Measurements from ENCODE around the gene BEND2.

The BEND2 gene

DNA sequence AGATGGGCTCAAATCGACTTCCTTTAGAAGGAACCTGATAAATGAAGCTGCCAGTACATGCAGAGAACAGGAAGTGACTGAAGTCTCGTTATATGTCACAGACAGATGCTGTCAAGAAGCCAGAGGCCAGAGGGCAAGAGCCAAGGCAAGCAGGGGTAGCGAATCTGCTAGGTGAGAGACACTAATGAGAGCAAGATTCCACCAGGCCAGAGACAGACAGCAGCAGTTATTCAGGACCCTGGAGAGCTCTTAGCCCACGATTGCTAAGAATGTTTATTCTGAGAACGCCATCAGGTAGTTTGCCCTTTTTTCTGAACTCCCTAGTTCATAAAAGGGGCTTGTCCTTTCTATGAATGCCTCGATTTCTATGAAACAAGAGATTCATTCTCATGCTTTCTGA, 73.7 kb downstream of the BEND2 start:
- Histone ChIP-seq H3K9ac (ENCODE audit: insufficient read length, low read depth) (no peak overlapping the region), H3K9me3 (ENCODE audit: insufficient read depth, low read length) (no peaks in the 10 kb centered on the region), H3K4me3 (ENCODE audit: insufficient read length, low read depth) (no peak overlapping the region), H3K4me1 (ENCODE audit: insufficient read depth, insufficient read length) (no peaks in the 10 kb centered on the region), H3K36me3 (ENCODE audit: insufficient read depth, insufficient read length, low read length) (no peaks in the 10 kb centered on the region), H3K27me3 (ENCODE audit: insufficient read depth, insufficient read length) (no peaks in the 10 kb centered on the region)
- TF ChIP-seq ZNF274 (IDR thresholded peaks at IDR 0.05; ENCODE audit: low read depth, low read length) (no peak), YY1 (IDR thresholded peaks at IDR 0.05; ENCODE audit: insufficient read depth, insufficient read length) (no peak), SUZ12 (IDR thresholded peaks at IDR 0.05; ENCODE audit: extremely low read depth, insufficient read depth, insufficient read length) (no peak)
- DNase-seq (ENCODE audit: low read depth, low spot score) = no peak

DNA sequence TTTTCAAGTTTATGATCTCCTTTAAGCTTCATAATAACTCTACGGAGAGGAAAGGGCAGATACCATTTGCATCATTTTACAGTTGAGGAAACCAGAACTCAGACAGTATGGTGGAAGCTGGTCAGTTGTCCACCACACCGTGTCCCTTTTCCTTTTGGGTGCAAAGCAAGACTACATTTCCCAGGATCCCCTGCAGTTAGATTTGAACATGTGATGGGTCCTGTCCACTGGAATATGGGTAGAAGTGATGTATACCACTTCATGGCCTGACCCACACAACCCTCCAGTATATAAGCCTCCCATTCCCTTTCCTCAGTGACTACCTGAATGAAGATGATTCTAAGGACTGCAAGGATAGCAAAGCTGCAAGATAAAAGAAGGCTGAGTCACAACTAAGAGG, 74.7 kb downstream of the BEND2 start:
- Histone ChIP-seq H3K9ac (ENCODE audit: insufficient read length, low read depth) (no peak overlapping the region), H3K36me3 (ENCODE audit: insufficient read depth, insufficient read length, low read length) (no peaks in the 10 kb centered on the region), H3K27me3 (ENCODE audit: insufficient read depth, insufficient read length) (no peaks in the 10 kb centered on the region), H3K4me1 (ENCODE audit: insufficient read depth, insufficient read length) (no peaks in the 10 kb centered on the region), H3K9me3 (ENCODE audit: insufficient read depth, low read length) (no peaks in the 10 kb centered on the region), H3K4me3 (ENCODE audit: insufficient read length, low read depth) (no peak overlapping the region)
- TF ChIP-seq YY1 (IDR thresholded peaks at IDR 0.05; ENCODE audit: insufficient read depth, insufficient read length) (no peak), ZNF274 (IDR thresholded peaks at IDR 0.05; ENCODE audit: low read depth, low read length) (no peak), SUZ12 (IDR thresholded peaks at IDR 0.05; ENCODE audit: extremely low read depth, insufficient read depth, insufficient read length) (no peak)
- DNase-seq (ENCODE audit: low read depth, low spot score) = no peak

DNA sequence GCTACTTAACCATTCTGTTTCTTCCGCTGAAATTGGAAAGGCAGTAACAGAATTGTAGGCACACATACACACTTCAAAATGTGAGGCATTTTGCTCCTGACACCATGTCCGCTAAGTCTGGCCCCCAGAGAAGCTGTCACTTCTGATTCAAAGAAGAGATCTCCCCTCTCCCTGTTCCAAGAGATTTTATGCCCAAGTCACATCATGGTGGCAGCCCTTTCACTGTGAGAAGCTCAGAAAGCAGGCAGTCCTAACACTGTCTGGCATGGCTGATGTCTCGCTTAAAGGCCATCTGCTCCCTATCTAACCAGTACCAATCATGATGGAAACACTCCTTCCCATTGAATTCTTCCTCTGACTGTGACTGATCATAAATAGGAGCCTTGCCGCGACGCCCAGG, 83.9 kb downstream of the BEND2 start:
- no peaks in the 10 kb centered on the region for H3K4me1 ChIP-seq (ENCODE audit: insufficient read depth, insufficient read length)
- H3K4me3 ChIP-seq (ENCODE audit: insufficient read length, low read depth) = no peak overlapping the region
- TF ChIP-seq ZNF274 (IDR thresholded peaks at IDR 0.05; ENCODE audit: low read depth, low read length) = no peak
- TF ChIP-seq SUZ12 (IDR thresholded peaks at IDR 0.05; ENCODE audit: extremely low read depth, insufficient read depth, insufficient read length) = no peak
- TF ChIP-seq YY1 (IDR thresholded peaks at IDR 0.05; ENCODE audit: insufficient read depth, insufficient read length) = no peak
- H3K9ac ChIP-seq (ENCODE audit: insufficient read length, low read depth) = no peak overlapping the region
- no peaks in the 10 kb centered on the region for H3K27me3 ChIP-seq (ENCODE audit: insufficient read depth, insufficient read length)
- no peaks in the 10 kb centered on the region for H3K9me3 ChIP-seq (ENCODE audit: insufficient read depth, low read length)
- no peak for DNase-seq (ENCODE audit: low read depth, low spot score)
- no peaks in the 10 kb centered on the region for H3K36me3 ChIP-seq (ENCODE audit: insufficient read depth, insufficient read length, low read length)

DNA sequence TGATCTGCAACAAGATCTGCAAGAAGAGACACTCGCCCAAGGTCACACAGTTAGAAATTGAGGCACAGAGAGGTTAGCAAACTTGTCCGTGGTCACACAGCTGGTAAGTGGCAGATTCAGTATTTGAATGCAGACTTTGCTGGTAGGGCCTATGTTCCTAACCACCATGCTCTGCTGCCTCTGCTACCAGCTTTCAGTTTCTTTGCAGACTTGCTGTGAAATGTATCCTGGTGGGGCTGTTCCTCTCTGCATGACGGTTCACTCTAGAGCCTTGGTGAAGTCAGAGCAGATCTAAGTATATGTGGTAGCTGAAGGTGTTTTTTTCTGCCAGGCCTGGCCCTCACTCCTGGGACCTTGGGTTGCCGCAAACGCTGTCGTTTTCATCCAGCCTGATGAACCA, 87.1 kb downstream of the BEND2 start:
- TF ChIP-seq YY1 (IDR thresholded peaks at IDR 0.05; ENCODE audit: insufficient read depth, insufficient read length) = no peak
- no peak for TF ChIP-seq SUZ12 (IDR thresholded peaks at IDR 0.05; ENCODE audit: extremely low read depth, insufficient read depth, insufficient read length)
- TF ChIP-seq ZNF274 (IDR thresholded peaks at IDR 0.05; ENCODE audit: low read depth, low read length) = no peak
- H3K9me3 ChIP-seq (ENCODE audit: insufficient read depth, low read length) = no peaks in the 10 kb centered on the region
- no peak overlapping the region for H3K4me3 ChIP-seq (ENCODE audit: insufficient read length, low read depth)
- H3K27me3 ChIP-seq (ENCODE audit: insufficient read depth, insufficient read length) = no peaks in the 10 kb centered on the region
- no peaks in the 10 kb centered on the region for H3K4me1 ChIP-seq (ENCODE audit: insufficient read depth, insufficient read length)
- no peaks in the 10 kb centered on the region for H3K36me3 ChIP-seq (ENCODE audit: insufficient read depth, insufficient read length, low read length)
- no peak overlapping the region for H3K9ac ChIP-seq (ENCODE audit: insufficient read length, low read depth)
- DNase-seq (ENCODE audit: low read depth, low spot score) = no peak

DNA sequence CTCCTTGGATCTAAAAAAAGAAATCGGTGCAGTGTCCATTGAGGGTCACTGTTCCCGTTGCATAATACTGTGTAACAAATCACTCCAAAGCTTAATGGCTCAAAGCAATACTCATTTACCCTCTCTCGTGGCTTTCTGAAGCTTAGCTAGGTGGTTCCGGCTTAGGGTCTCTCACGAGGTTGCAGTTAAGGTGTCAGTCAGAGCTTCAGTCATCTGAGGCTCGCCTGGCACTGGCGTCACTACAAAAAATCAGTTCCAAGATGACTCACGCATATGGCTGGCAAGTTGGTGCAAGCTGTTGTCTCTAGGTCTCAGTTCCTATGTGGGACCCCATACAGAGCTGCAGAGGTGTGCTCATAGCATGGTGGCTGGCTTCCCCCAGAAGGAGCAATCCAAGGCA, 91.0 kb downstream of the BEND2 start:
- no peak overlapping the region for H3K4me3 ChIP-seq (ENCODE audit: insufficient read length, low read depth)
- H3K9ac ChIP-seq (ENCODE audit: insufficient read length, low read depth) = no peak overlapping the region

DNA sequence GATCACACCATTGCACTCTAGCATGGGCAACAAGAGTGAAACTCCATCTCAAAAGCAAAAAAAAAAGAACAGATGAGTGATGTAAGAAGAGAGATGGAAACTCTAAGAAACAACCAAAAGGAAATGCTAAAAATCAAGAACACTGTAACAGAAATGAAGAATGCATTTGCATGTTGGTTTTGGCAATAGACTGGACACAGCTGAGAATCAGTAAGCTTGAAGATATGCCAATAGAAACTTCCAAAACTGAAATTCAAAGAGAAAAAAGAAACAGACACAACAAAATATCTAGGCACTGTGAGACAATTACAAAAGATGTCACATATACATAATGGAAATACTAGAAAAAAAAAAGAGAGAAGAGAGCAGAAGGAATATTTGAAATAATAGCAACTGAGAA, 93.7 kb downstream of the BEND2 start:
- Histone ChIP-seq H3K4me3 (ENCODE audit: insufficient read length, low read depth) (no peak overlapping the region), H3K9me3 (ENCODE audit: insufficient read depth, low read length) (no peaks in the 10 kb centered on the region), H3K4me1 (ENCODE audit: insufficient read depth, insufficient read length) (no peaks in the 10 kb centered on the region), H3K27me3 (ENCODE audit: insufficient read depth, insufficient read length) (no peaks in the 10 kb centered on the region), H3K36me3 (ENCODE audit: insufficient read depth, insufficient read length, low read length) (no peaks in the 10 kb centered on the region), H3K9ac (ENCODE audit: insufficient read length, low read depth) (no peak overlapping the region)
- no peak for DNase-seq (ENCODE audit: low read depth, low spot score)
- TF ChIP-seq ZNF274 (IDR thresholded peaks at IDR 0.05; ENCODE audit: low read depth, low read length) (no peak), YY1 (IDR thresholded peaks at IDR 0.05; ENCODE audit: insufficient read depth, insufficient read length) (no peak), SUZ12 (IDR thresholded peaks at IDR 0.05; ENCODE audit: extremely low read depth, insufficient read depth, insufficient read length) (no peak)

More for the DNA sequence above, 91.0 kb downstream of the BEND2 start:
- Histone ChIP-seq H3K27me3 (ENCODE audit: insufficient read depth, insufficient read length) (no peaks in the 10 kb centered on the region), H3K4me1 (ENCODE audit: insufficient read depth, insufficient read length) (no peaks in the 10 kb centered on the region), H3K9me3 (ENCODE audit: insufficient read depth, low read length) (no peaks in the 10 kb centered on the region), H3K36me3 (ENCODE audit: insufficient read depth, insufficient read length, low read length) (no peaks in the 10 kb centered on the region)
- DNase-seq (ENCODE audit: low read depth, low spot score) = no peak
- TF ChIP-seq ZNF274 (IDR thresholded peaks at IDR 0.05; ENCODE audit: low read depth, low read length) (no peak), YY1 (IDR thresholded peaks at IDR 0.05; ENCODE audit: insufficient read depth, insufficient read length) (no peak), SUZ12 (IDR thresholded peaks at IDR 0.05; ENCODE audit: extremely low read depth, insufficient read depth, insufficient read length) (no peak)

DNA sequence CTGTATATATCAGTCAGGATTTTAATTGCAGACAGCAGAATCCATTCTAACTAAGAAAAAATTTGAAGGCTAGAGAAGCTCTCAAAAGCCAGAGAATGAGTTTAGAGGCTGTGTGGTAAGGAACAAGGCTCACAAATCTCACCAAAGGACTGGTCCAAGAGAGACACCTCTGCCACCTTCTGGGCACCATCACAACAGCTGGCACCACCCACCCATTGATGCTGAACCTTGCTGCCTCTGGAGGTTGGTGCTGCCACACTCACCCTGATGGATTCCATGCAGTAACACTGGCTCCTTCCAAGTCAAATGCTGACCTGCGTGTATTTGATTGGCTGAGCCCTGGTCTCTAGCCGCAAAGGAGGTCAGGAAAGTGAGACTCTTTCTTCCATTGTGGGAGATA, 100.8 kb downstream of the BEND2 start:
- Histone ChIP-seq H3K9ac (ENCODE audit: insufficient read length, low read depth) (no peak overlapping the region), H3K27me3 (ENCODE audit: insufficient read depth, insufficient read length) (no peaks in the 10 kb centered on the region), H3K9me3 (ENCODE audit: insufficient read depth, low read length) (peaks cover 15% of the 10 kb centered on the region), H3K4me3 (ENCODE audit: insufficient read length, low read depth) (no peak overlapping the region), H3K4me1 (ENCODE audit: insufficient read depth, insufficient read length) (no peaks in the 10 kb centered on the region), H3K36me3 (ENCODE audit: insufficient read depth, insufficient read length, low read length) (no peaks in the 10 kb centered on the region)
- no peak for DNase-seq (ENCODE audit: low read depth, low spot score)
- TF ChIP-seq YY1 (IDR thresholded peaks at IDR 0.05; ENCODE audit: insufficient read depth, insufficient read length) (no peak), ZNF274 (IDR thresholded peaks at IDR 0.05; ENCODE audit: low read depth, low read length) (no peak), SUZ12 (IDR thresholded peaks at IDR 0.05; ENCODE audit: extremely low read depth, insufficient read depth, insufficient read length) (no peak)
